NCI-H2171 (cell line): ENCODE data around the gene SPECC1L.

Experiments used
- DNase-seq: peaks from one replicate; lab custom pipeline; 2025; lab: John Stamatoyannopoulos, UW

SPECC1L gene

DNA sequence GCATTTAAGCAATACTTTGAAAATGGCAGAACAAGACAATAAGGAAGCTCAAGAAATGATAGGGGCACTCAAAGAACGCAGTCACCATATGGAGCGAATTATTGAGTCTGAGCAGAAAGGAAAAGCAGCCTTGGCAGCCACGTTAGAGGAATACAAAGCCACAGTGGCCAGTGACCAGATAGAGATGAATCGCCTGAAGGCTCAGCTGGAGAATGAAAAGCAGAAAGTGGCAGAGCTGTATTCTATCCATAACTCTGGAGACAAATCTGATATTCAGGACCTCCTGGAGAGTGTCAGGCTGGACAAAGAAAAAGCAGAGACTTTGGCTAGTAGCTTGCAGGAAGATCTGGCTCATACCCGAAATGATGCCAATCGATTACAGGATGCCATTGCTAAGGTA, 51.9 kb downstream of the SPECC1L start:
- DNase-seq: no peak

- no peak for DNase-seq
Measured at GRCh38 chr22:24323233-24323632, 52.6 kb downstream of the SPECC1L start.

DNA sequence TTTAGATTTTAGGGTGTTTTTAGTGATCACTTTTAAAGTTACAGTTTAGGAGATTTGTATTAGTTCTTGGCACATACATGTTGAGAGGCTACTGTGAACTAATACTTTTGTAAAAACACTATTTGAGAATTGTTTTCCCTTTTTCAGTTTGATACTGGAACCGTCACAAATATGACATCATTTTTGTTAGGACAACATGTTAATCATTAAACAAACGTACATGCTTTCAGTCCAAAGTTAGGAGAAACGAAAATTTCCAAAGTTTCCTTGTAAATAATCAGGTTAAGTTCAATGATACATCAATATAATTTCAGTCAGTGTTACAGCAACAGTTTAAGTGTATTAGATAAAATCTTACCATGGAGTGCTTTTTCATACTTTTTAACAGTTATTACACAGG, 53.1 kb downstream of the SPECC1L start:
- no peak for DNase-seq

- no peak for DNase-seq
Measured at GRCh38 chr22:24324137-24324536, 53.5 kb downstream of the SPECC1L start.

DNA sequence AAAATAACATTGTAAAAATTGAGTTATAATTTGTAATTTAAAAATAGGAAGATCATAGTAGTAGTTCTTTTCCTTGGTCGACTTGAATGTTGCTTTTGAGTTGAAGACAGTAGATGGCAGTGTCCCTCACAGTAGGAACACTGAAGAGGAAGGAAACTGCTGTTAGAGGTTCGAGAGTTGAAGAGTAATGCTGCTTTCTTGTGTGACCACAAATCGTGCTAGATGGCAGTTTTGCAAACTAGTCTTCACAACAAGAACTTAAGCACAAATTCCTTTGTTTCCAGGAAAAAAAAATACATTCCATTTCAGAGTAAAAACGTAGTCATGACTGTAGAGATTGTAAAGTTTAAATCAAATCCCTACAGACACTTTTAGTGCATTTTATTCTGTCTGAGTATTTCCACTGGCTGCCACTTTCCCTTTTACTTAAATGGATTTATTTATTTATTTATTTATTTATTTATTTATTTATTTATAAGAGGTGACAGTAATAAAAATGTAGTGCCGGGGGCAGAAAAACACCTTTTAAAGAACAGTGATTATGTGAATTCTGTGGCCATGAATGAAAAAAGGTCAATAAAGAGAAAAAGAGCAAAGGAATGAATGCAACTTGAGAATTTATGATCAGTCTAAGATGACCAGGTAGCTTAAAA, 54.6 kb downstream of the SPECC1L start:
- no peak for DNase-seq

DNA sequence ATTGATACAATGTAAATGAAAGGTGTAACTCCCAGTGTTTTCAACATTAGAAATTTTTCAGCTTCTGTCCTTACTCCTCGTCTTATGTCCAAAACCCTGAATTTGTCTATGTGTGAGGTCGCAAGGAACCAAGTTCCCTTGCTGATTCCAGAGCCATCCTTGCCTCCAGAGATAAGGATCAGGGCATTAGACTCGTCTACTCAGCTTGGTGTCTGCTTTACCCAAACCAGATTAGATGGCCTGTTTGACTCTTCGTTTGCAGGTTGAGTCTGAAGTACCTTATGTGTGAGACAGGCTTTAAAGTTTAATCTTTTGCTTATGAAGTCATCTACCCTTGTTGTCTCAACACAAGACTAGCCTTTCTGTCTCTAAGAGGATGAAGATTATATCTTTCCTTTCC, 55.6 kb downstream of the SPECC1L start:
- no peak for DNase-seq

DNA sequence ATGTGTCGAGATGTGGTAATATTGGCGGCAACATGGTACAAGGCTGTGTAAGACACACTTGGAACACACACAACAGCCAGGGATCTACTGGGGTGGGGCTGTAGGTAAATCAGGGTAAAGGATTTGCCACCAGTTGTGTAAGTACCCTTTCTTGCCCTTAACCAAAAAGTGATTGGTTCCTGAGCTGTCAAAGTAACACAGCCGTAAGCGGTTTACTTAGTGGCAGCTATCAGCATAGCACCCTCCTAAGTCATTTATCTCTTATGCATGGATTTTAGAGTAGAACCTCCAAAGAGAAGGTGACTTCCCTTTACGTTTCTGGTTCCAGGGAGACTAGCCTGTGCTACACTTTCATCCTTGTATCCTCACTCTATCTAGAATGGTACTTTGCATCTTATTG, 57.2 kb downstream of the SPECC1L start:
- DNase-seq: no peak

DNA sequence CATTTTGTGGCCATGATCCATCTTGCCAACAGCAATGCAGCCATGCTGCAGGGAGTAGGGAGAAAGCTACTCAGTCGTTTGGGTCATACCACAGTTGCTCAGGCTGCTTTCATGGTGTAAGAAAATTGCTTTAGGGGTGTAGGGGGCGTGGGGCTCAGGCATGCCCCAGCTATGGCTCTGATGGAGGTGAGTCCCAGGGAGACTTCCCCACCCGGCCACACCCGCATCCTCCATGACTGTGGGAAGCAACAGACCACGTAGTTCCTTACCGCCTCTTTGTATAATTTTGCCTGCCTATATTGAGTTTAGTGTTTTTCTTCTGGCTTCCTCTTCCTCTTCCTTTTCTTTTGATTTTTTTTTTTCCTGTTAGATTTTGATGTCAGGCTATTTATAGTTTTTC, 58.8 kb downstream of the SPECC1L start:
- DNase-seq: no peak

DNA sequence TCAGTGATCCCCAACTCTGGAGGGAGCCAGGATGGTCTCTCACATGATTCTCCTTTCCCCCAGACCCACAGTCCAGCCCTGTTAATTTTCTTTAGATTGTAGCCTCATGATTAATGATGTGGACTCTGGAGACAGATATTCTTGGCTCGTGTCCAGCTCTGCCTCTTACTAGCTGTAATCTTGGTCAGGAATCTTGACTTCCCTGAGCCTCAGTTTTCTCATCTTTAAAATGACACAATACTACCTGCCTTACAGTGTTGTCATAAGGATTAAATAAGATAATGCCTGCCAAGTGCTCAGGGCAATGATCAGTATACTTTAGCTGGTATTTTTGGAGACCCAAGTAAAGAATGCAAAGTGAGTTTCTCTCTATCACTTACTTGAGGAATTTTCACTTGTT, 60.0 kb downstream of the SPECC1L start:
- DNase-seq: no peak

DNA sequence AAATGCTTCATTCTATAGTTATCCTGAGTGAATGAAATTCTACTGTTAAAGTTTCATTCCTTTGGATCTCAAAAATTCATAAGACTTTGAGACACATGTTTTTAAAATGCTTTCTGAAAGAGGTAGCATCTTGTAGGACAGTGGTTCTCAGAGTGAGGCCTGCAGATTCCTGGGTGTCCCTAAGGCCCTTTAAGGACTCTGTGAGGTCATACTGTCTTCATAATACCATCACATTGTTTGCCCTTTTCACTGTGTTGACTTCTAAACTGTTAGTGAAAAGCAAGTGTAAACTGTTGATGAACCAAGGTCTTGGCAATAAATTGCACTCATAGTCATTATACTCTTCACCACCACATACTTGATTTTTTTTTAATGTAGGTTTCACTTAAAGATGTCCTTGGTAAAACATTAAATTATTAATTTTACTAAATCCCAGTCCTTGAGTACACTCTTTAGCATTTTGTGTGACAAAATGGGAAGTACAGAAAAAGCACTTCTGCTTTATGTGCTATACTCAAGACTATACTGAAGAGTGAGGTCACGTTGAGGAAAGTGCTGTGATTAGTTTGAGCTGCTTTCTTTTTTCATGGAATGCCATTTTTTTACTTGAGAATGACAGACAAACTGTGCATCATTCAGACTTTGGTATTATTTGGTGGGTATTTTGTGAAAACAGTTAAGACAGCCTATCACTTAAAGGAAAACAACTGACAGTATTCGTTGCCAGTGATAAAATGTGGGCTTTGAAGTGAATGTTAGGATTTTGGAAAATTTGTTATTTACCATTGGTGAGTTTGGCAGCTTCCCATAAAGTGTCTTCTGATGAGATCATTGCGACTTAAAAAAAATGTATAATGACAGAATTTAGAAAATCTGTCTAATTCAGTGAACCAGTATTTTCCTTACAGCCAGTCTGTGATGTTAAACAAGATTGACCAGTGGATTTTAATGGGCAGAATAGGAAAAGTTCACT, 61.1 kb downstream of the SPECC1L start:
- no peak for DNase-seq

DNA sequence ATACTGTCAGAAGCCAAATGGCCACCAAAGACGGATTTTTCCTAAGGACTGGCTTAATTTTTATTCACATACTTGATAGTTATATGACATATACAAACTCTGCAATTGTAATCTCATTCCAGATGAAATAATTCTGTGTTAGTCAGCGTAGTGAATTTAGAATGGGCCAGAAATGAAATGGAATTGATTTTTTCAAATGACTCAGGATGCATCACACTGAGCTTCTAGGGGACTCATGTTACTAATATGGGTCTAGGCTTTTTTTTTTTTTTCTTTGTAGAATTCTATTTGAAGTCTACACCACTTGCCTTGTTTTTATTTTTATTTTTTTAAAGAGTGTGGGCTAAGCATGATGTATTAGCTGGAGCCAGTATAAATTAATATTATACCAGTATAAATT, 62.7 kb downstream of the SPECC1L start:
- no peak for DNase-seq

GRCh38 chr22:24335496-24335895, 64.9 kb downstream of the SPECC1L start:
- no peak for DNase-seq

DNA sequence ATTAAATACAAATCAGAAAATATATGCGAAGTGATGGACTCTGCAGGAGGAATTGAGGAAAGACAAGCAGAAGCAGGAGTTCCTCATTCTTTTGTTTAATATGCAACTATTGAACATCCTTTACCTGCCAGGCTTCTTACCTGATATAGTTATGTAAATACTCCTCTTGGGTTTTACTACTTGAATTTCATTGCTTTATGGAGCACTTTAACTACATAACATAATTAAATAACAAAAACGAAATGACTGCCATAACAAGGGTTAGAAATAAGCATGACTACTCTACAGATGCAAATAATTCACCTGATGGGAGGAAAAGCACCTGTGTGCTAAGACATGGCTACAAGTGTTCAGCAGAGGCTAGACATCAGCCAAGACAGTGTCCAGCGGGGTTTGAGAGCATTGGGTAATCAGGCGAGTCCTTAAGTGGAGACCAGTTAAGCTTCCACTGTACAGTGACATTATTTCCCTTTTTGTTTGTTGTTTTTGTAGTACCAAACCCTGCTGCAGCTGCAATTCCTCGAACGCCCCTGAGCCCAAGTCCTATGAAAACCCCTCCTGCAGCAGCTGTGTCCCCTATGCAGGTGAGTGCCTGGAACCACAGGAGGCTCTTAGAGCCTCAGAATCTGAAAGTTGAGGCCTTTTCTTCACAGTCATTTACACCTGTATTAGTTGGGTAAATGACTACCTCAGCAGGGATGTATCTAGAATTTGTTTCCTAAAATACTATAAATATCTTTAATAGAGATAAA, 67.4 kb downstream of the SPECC1L start:
- DNase-seq: no peak

DNA sequence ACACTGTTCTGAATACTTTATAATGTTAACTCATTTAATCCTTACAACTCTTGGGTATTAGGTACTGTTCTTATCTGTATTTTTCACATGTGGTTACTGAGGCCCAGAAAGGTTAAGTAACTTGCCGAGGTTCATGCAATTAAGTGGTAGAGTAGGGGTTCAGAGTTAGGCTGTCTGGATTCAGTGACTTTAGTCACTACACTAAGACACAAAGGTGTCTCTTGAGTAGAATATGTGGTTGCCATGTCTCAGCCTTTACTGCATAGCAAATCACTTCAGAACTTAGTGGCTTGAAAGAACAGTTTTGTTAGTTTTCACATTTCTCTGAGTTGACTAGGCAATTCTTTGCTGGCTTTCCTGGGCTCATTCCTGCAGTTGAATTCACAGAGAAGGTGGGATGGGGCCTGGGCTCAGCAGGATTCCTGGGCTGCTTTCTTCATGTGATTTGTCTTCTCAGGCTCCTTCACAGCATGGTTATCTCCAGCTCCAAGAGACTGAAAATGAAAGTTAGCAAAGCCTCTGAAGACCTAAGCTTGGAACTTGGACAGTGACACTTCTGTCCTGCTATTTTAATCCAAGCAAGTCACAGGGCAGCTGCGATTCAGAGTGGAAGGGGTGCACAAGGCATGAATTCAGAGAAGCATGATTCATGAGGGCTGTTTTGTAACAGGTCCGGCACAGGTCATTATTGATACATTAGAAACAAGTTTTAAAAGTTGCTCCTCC, 68.3 kb downstream of the SPECC1L start:
- DNase-seq: no peak

DNA sequence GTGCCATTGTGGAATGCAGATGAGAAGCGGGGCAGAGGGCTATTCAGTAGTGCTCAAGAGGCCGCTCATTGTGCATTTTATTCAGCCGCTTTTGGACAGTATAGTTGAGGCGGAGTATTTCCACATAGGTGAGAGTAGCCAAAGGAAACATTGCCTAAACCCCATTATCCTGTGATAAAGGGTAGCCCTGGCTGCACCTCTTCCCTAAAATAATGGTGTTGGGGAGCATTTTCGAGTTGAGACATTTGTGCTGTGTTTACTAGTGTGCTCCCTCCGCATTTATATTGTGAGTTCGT, 68.8 kb downstream of the SPECC1L start:
- DNase-seq: no peak

GRCh38 chr22:24341627-24342026, 71.0 kb downstream of the SPECC1L start:
- DNase-seq: no peak

- no peak for DNase-seq
Measured at GRCh38 chr22:24350627-24351026, 80.0 kb downstream of the SPECC1L start.

DNA sequence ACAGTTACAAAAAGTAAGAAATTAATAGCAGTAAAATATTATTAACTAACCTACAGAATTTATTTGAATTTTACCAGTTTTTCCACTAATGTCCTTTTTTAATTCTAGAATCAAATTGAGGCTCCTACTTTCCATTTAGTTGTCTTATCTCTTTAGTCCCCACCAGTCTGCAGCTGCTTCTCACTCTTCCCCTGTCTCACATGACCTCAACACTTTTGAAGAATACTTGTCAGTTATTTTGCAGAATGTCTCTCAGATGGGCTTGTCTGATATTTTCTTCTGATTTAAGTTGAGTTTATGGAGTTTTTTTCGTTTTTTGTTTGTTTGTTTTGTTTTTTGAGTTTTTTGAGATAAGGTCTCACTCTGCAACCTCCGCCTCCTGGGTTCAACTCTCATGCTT, 82.5 kb downstream of the SPECC1L start:
- DNase-seq: no peak

DNA sequence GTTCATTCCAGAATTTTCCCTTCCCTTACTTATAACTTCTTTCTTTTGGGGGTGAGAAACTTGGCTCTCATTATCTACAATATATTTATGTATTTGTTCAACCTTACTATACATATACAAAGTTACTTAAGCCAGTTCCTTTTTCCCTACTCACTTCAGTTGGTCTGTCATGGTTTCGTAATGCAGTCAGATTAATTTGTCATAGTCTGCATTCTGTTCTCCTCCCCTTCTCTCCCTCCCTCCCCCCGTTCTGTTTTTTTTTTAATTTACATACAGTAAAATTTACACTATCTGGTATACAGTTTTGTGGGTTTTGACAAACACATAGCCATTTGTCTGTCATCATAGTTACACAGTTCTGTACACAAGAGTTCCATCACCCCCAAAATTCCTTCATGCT, 84.9 kb downstream of the SPECC1L start:
- DNase-seq: no peak

DNA sequence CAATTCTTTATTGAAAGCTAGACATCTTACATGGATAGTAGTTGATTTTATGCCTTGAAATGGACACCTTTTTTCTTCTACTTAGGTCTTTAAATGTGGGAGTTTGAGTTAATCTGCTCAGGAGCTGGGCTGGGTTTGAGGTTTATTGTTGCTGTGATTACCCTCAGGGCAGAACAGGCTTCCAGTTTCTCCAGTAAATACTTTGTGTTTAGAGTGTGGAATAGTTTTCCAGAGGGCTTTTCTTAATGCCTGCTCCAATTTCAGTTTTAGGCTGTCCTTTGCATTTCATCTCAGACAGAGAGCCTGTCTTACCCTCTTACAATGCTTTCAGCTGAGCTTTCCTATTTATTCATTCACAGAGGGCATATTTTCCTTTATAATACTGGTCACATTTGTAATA, 86.9 kb downstream of the SPECC1L start:
- DNase-seq: no peak

DNA sequence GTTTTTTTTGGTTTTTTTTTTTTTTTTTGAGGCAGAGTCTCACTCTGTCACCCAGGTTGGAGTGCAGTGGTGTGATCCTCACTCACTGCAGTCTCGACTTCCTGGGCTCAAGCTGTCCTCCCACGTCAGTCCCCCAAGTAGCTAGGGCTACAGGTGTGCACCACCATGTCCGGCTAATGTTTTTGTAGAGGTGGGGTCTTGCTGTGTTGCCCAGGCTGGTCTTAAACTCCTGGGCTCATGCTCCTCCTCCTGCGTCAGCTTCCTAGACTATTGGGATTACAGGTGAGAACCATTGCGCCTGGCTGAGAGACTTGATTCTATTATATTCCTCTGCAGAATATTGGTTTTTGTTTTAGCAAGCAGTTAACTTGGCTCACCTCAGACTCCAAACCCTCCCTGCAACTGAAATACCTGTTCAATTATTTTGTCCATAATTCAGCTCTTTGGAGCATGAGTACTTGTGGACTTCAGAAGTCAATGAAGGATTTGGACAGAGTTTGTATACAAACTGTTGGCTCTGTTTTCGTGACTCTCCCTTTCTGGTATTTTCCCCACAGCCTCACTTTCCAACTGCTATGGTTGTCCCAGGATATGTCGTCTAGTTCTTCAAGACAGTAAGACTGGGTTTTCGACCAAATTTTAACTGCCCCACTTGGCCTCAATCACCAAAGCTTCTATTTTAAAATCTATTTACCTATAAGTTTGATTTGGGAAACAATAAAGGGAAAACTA, 87.6 kb downstream of the SPECC1L start:
- DNase-seq: no peak
